ENCODE data around the gene PSMA1. TPM values are rescaled to one million over a fixed set of nuclear protein-coding genes. Genes with fewer than 3 reads are reported as not detected.

PSMA1 gene
- total RNA-seq, 4 donors from 2014 or later: 100 to 148 (median 127) TPM

- H3K27ac ChIP-seq: no peak overlapping the region
- H3K4me1 ChIP-seq: no peaks in the 10 kb centered on the region
- TF ChIP-seq CTCF (IDR thresholded peaks at IDR 0.05): no peak
- no peak for TF ChIP-seq POLR2A (IDR thresholded peaks at IDR 0.05)
- no peaks in the 10 kb centered on the region for H3K36me3 ChIP-seq
- intact Hi-C loops (cut with DNase I): no loop called here
- no peak for DNase-seq
- H3K27me3 ChIP-seq: no peaks in the 10 kb centered on the region
- no peaks in the 10 kb centered on the region for H3K9me3 ChIP-seq
- 46 to 61% methylated on average over 2 of the region's 2 CpGs for WGBS, 2 donors
- no peak overlapping the region for H3K4me3 ChIP-seq (replicated peaks in 1 of 3)
Observed at GRCh38 chr11:14547440-14547839, 27.3 kb upstream of the PSMA1 start.

- TF ChIP-seq CTCF (IDR thresholded peaks at IDR 0.05) (no peak), POLR2A (IDR thresholded peaks at IDR 0.05) (no peak)
- Histone ChIP-seq H3K4me1 (no peaks in the 10 kb centered on the region), H3K27me3 (no peaks in the 10 kb centered on the region), H3K36me3 (no peaks in the 10 kb centered on the region), H3K27ac (no peak overlapping the region), H3K9me3 (no peaks in the 10 kb centered on the region), H3K4me3 (replicated peaks in 1 of 3) (no peak overlapping the region)
- DNase-seq: no peak
- intact Hi-C loops (cut with DNase I): no loop called here
Observed at GRCh38 chr11:14546672-14547071, 26.5 kb upstream of the PSMA1 start.

GRCh38 chr11:14544611-14545010 lies 24.4 kb upstream of the PSMA1 start:
- Histone ChIP-seq H3K27ac (no peak overlapping the region), H3K4me3 (replicated peaks in 1 of 3) (no peak overlapping the region), H3K4me1 (no peaks in the 10 kb centered on the region), H3K27me3 (no peaks in the 10 kb centered on the region), H3K36me3 (no peaks in the 10 kb centered on the region), H3K9me3 (no peaks in the 10 kb centered on the region)
- TF ChIP-seq POLR2A (IDR thresholded peaks at IDR 0.05) (no peak), CTCF (IDR thresholded peaks at IDR 0.05) (no peak)
- WGBS, 2 donors: 73 to 83% methylated on average over 3 of the region's 3 CpGs
- DNase-seq: no peak
- intact Hi-C loops (cut with DNase I): no loop called here

GRCh38 chr11:14543260-14543659 lies 23.1 kb upstream of the PSMA1 start:
- 91 to 97% methylated on average over 1 of the region's 1 CpG for WGBS, 2 donors
- intact Hi-C loops (cut with DNase I): no loop called here
- H3K4me1 ChIP-seq: no peaks in the 10 kb centered on the region

GRCh38 chr11:14542324-14542723 lies 22.1 kb upstream of the PSMA1 start:
- Histone ChIP-seq H3K27me3 (no peaks in the 10 kb centered on the region), H3K4me1 (no peaks in the 10 kb centered on the region), H3K27ac (no peak overlapping the region), H3K4me3 (replicated peaks in 1 of 3) (no peak overlapping the region), H3K9me3 (no peaks in the 10 kb centered on the region), H3K36me3 (no peaks in the 10 kb centered on the region)
- intact Hi-C loops (cut with DNase I): no loop called here
- TF ChIP-seq CTCF (IDR thresholded peaks at IDR 0.05) (no peak), POLR2A (IDR thresholded peaks at IDR 0.05) (no peak)
- DNase-seq: no peak

More at GRCh38 chr11:14543260-14543659, 23.1 kb upstream of the PSMA1 start:
- TF ChIP-seq POLR2A (IDR thresholded peaks at IDR 0.05) (no peak), CTCF (IDR thresholded peaks at IDR 0.05) (no peak)
- Histone ChIP-seq H3K27ac (no peak overlapping the region), H3K27me3 (no peaks in the 10 kb centered on the region), H3K4me3 (replicated peaks in 1 of 3) (no peak overlapping the region), H3K9me3 (no peaks in the 10 kb centered on the region), H3K36me3 (no peaks in the 10 kb centered on the region)
- DNase-seq: no peak

All from thyroid gland (tissue), 4 donors.